SK-N-SH (cell line): ENCODE measurements around the gene RALBP1. TPM values are rescaled to one million over a fixed set of nuclear protein-coding genes. Genes with fewer than 3 reads are reported as not detected.
A peak's percentile ranks its signal among the peaks of the same experiment; 100 is the strongest.

Experiments
- CTCF ChIA-PET: fragments of 300-600, 350-600 bp; formaldehyde crosslinking; extraction: SDS; loops from one replicate; lab custom pipeline; 2021; lab: Yijun Ruan, JAX
- POLR2A ChIA-PET: fragments of 350-600 bp; sonication (Branson Sonifier 250); formaldehyde crosslinking; extraction: SDS; loops from one replicate; lab custom pipeline; 2020; ENCODE audit warnings: antibody characterized with exemption, inconsistent platforms; lab: Yijun Ruan, JAX
- DNase-seq: peaks from one replicate; pipeline ENCODE4 v3.0.0; 2012
- H2AFZ ChIP-seq: fragments of 200-600 bp; sonication (generic); 2 replicates; pipeline ENCODE4 v1.8.1; 2016; ENCODE audit warnings: antibody characterized with exemption, mild to moderate bottlenecking, low read depth
- H3F3A ChIP-seq: fragments of 200-600 bp; sonication (generic); replicated peaks from 2 replicates; pipeline ENCODE3; 2016; ENCODE audit warnings: antibody characterized with exemption, mild to moderate bottlenecking; ENCODE audit not compliant: insufficient read depth
- H3K27ac ChIP-seq, 2 experiments: fragments of 200-500 bp in 1 of 2; fragments of 200-600 bp in 1 of 2; sonication (Bioruptor generic) in 1 of 2; sonication (generic), shearing (Covaris generic) in 1 of 2; 2 replicates each; pipeline versions ENCODE4 v1.5.1 to v1.6.1; 2014 to 2016; ENCODE audit warnings: low read depth in 2 of 2, inconsistent platforms in 1 of 2, low read length in 1 of 2, mild to moderate bottlenecking in 1 of 2, mixed read lengths in 1 of 2
- H3K27me3 ChIP-seq: fragments of 200-600 bp; sonication (generic), shearing (Covaris generic); 2 replicates; pipeline ENCODE4 v1.6.1; 2016; ENCODE audit warnings: mixed run types; ENCODE audit not compliant: insufficient read depth
- H3K36me3 ChIP-seq, 2 experiments: fragments of 200-500 bp in 1 of 2; fragments of 200-600 bp in 1 of 2; sonication (Bioruptor generic) in 1 of 2; sonication (generic) in 1 of 2; replicated peaks in 1 of 2; 2 replicates each; pipeline versions ENCODE3 to v1.5.1; 2014 to 2016; ENCODE audit warnings: low read length in 1 of 2, mild to moderate bottlenecking in 1 of 2; ENCODE audit not compliant: insufficient read depth in 2 of 2, control insufficient read depth in 1 of 2
- H3K4me1 ChIP-seq, 2 experiments: fragments of 200-500 bp in 1 of 2; fragments of 200-600 bp in 1 of 2; sonication (Bioruptor generic) in 1 of 2; sonication (generic), shearing (Covaris generic) in 1 of 2; 2 replicates each; pipeline versions ENCODE4 v1.5.1 to v1.6.1; 2014 to 2016; ENCODE audit warnings: low read depth in 1 of 2, low read length in 1 of 2, mixed run types in 1 of 2; ENCODE audit not compliant: insufficient read depth in 2 of 2, control insufficient read depth in 1 of 2
- H3K4me2 ChIP-seq: fragments of 200-600 bp; sonication (generic), shearing (Covaris generic); 2 replicates; pipeline ENCODE4 v1.6.1; 2017; ENCODE audit warnings: mixed run types
- H3K4me3 ChIP-seq, 2 experiments: fragments of 200-500 bp in 1 of 2; fragments of 200-600 bp in 1 of 2; sonication (Bioruptor generic) in 1 of 2; sonication (generic), shearing (Covaris generic) in 1 of 2; 2 replicates each; pipeline versions ENCODE4 v1.5.1 to v1.8.1; 2014 to 2016; ENCODE audit warnings: low read depth in 2 of 2, inconsistent platforms in 1 of 2, low read length in 1 of 2, mild to moderate bottlenecking in 1 of 2, mixed read lengths in 1 of 2, moderate library complexity in 1 of 2
- H3K79me2 ChIP-seq: fragments of 200-600 bp; sonication (generic); 2 replicates; pipeline ENCODE4 v1.8.1; 2017; ENCODE audit warnings: mild to moderate bottlenecking; ENCODE audit not compliant: insufficient read depth
- H3K9ac ChIP-seq: fragments of 200-600 bp; sonication (generic); 2 replicates; pipeline ENCODE4 v1.6.1; 2017; ENCODE audit warnings: mixed run types
- H3K9me2 ChIP-seq: fragments of 200-600 bp; sonication (generic); 2 replicates; pipeline ENCODE4 v1.6.1; 2017; ENCODE audit warnings: mixed run types
- H3K9me3 ChIP-seq: fragments of 200-600 bp; sonication (generic); 2 replicates; pipeline ENCODE4 v1.6.1; 2017; ENCODE audit warnings: mixed run types, mild to moderate bottlenecking, moderate library complexity
- H4K20me1 ChIP-seq: fragments of 200-600 bp; sonication (generic); 2 replicates; pipeline ENCODE4 v1.6.1; 2017; ENCODE audit warnings: mild to moderate bottlenecking, mixed run types; ENCODE audit not compliant: insufficient read depth
- CHD2 ChIP-seq: fragments of 150-350 bp; IDR thresholded peaks from 2 replicates; pipeline ENCODE4 v1.6.1; 2018; ENCODE audit warnings: low read length; ENCODE audit not compliant: partially characterized antibody
- ELF1 ChIP-seq: IDR thresholded peaks from 2 replicates; pipeline ENCODE4 v1.4.0; 2012
- EP300 ChIP-seq, 2 experiments: IDR thresholded peaks; 2 replicates each; pipeline versions ENCODE4 v1.4.0 to v1.6.1; 2012; ENCODE audit warnings: borderline replicate concordance in 1 of 2, low read depth in 1 of 2, low read length in 1 of 2
- EZH2phosphoT487 ChIP-seq: fragments of 200-600 bp; sonication (generic); IDR thresholded peaks from 2 replicates; pipeline ENCODE4 v1.6.1; 2017; ENCODE audit warnings: low read depth, mixed run types, mild to moderate bottlenecking, antibody characterized with exemption, moderate library complexity, borderline replicate concordance
- FOXJ3 ChIP-seq: sonication (generic); formaldehyde crosslinking; IDR thresholded peaks from 2 replicates; pipeline ENCODE4 v1.5.1; 2020; ENCODE audit warnings: mild to moderate bottlenecking, missing genetic modification reagents
- FOXM1 ChIP-seq: IDR thresholded peaks from 2 replicates; pipeline ENCODE4 v1.4.0; 2012; ENCODE audit warnings: low read depth, mild to moderate bottlenecking
- GABPA ChIP-seq: IDR thresholded peaks from 2 replicates; pipeline ENCODE4 v1.4.0; 2012; ENCODE audit warnings: low read depth, mild to moderate bottlenecking
- GATA2 ChIP-seq: sonication (generic); formaldehyde crosslinking; IDR thresholded peaks from 2 replicates; pipeline ENCODE4 v1.5.0; 2020; ENCODE audit warnings: mild to moderate bottlenecking, missing genetic modification reagents
- JUND ChIP-seq: IDR thresholded peaks from 2 replicates; pipeline ENCODE4 v1.4.0; 2012
- MEF2A ChIP-seq: IDR thresholded peaks from 2 replicates; pipeline ENCODE4 v1.4.0; 2012; ENCODE audit warnings: low read depth, borderline replicate concordance
- NFIC ChIP-seq: IDR thresholded peaks from 2 replicates; pipeline ENCODE4 v1.4.0; 2012; ENCODE audit warnings: borderline replicate concordance
- NRF1 ChIP-seq: IDR thresholded peaks from 2 replicates; pipeline ENCODE4 v1.6.1; 2012; ENCODE audit warnings: low read depth, mild to moderate bottlenecking, low read length
- POLR2AphosphoS5 ChIP-seq: IDR thresholded peaks from 2 replicates; pipeline ENCODE4 v1.6.1; 2012; ENCODE audit warnings: low read depth, low read length
- RAD21 ChIP-seq: IDR thresholded peaks from 2 replicates; pipeline ENCODE4 v1.6.1; 2012; ENCODE audit warnings: mild to moderate bottlenecking, low read length
- RCOR1 ChIP-seq: fragments of 150-350 bp; IDR thresholded peaks from 2 replicates; pipeline ENCODE4 v1.6.1; 2017; ENCODE audit warnings: antibody characterized with exemption, low read length
- RFX5 ChIP-seq: IDR thresholded peaks from 2 replicates; pipeline ENCODE4 v1.6.1; 2012; ENCODE audit warnings: mild to moderate bottlenecking, improper control_type of control experiment, low read length
- SIN3A ChIP-seq: IDR thresholded peaks from 2 replicates; pipeline ENCODE4 v1.6.1; 2012; ENCODE audit warnings: low read depth, mild to moderate bottlenecking, low read length, moderate library complexity, borderline replicate concordance
- SMC3 ChIP-seq: IDR thresholded peaks from 2 replicates; pipeline ENCODE4 v1.6.1; 2012; ENCODE audit warnings: low read depth, low read length, improper control_type of control experiment
- TAF1 ChIP-seq: IDR thresholded peaks from 2 replicates; pipeline ENCODE4 v1.6.1; 2012; ENCODE audit warnings: low read depth, mild to moderate bottlenecking, low read length, moderate library complexity, borderline replicate concordance
- TCF12 ChIP-seq: IDR thresholded peaks from 2 replicates; pipeline ENCODE4 v1.4.0; 2012
- TEAD4 ChIP-seq: IDR thresholded peaks from 2 replicates; pipeline ENCODE4 v1.4.0; 2012; ENCODE audit warnings: mild to moderate bottlenecking, borderline replicate concordance; ENCODE audit not compliant: insufficient read depth
- YY1 ChIP-seq: IDR thresholded peaks from 2 replicates; pipeline ENCODE4 v1.4.0; 2012; ENCODE audit warnings: low read depth, mild to moderate bottlenecking
- WGBS: methylation state at CpG from one replicate; pipeline ENCODE4 v1.1.6; 2017; ENCODE audit warnings: low lambda C conversion rate; 5-methylcytosine and 5-hydroxymethylcytosine counted together
- polyA plus RNA-seq, 3 experiments: library from polyadenylated mRNA; depleted of rRNA; stranded (reverse); fragments of >200 nt; gene quantifications; 2 replicates each; pipeline ENCODE4 v1.2.3, GENCODE V29; 2012
- TF ChIP-seq, protein P1 (sequence below): fragments of 150-350 bp; IDR thresholded peaks from 2 replicates; pipeline ENCODE4 v1.6.1; 2016; ENCODE audit warnings: mild to moderate bottlenecking, low read depth, low read length
- TF ChIP-seq, protein P2 (sequence below): IDR thresholded peaks from 2 replicates; pipeline ENCODE4 v1.4.0; 2012; ENCODE audit warnings: low read depth
- TF ChIP-seq, protein P3 (sequence below): IDR thresholded peaks from 2 replicates; pipeline ENCODE4 v1.6.1; 2012; ENCODE audit warnings: mild to moderate bottlenecking, low read depth, low read length, moderate library complexity
- TF ChIP-seq, protein P4 (sequence below): fragments of 200-600 bp; sonication (generic); IDR thresholded peaks from 2 replicates; pipeline ENCODE4 v1.6.1; 2017; ENCODE audit warnings: antibody characterized with exemption, mild to moderate bottlenecking, moderate library complexity

RALBP1 gene
- 43.8 and 43.9 TPM in 2 replicates for polyA plus RNA-seq (2012; rRNA removed)
- polyA plus RNA-seq (2012; cell fraction: cytosol; rRNA removed): 40.4 and 42.2 TPM in 2 replicates
- 24.8 and 31.7 TPM in 2 replicates for polyA plus RNA-seq (2012; cell fraction: nucleus; rRNA removed)

DNA sequence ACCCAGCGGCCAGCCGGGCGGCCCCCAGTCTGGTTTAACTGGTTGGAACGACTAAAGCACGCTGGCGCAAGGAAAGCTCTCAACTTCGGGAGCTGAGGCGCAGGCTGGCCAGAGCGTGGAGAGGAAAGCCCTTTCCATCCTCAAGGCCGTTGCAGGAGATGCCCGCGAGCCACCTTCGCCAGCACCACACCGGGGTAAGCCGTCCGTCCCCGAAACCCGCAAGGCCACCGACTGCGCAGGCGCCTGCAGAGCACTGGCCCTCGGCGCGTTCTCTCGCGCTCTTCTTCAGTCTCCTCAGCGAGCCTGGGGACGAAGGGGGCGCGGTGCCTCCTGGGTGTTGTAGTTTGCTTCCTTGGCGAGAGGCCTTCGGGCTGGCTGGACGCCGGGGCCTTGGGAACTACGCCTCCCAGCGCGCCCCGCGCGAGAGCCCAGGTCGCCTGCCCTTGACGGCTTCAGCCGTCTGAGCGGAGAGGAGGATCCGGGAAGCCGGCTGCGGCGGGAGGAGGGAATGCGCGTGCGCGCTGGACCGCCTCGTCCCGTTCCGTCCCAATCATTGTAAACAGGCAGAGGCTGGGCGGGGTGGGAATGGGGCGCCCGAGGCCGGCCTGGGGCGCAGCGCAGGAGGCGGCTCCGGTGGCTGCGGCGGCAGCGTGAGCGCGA is at the start of gene RALBP1:
Gene RALBP1, plus strand, starts transcription at position 531 of the 660 bp plus-strand sequence. CDS start 37,533 bp downstream, outside the sequence.
- Histone ChIP-seq H3K9me3 (no peaks in the 10 kb centered on the region), H2AFZ (peak within 1 kb of the TSS; percentile 98), H3K27ac (peak within 1 kb of the TSS; percentile 86 to 97), H3K79me2 (peaks cover 46% of the 10 kb centered on the region), H3K27me3 (no peaks in the 10 kb centered on the region), H3K36me3 (peaks cover 0 to 4% of the 10 kb centered on the region in 2 experiments), H3K4me3 (peak within 1 kb of the TSS; percentile 87 to 92), H3K4me2 (peak within 1 kb of the TSS; percentile 94), H3K9me2 (0 out of 2 replicates have a peak, but pooled peaks cover 2% of the 10 kb centered on the region), H3K4me1 (peaks cover 7 to 15% of the 10 kb centered on the region in 2 experiments; a peak in 3 of 4 replicates), H4K20me1 (0 out of 2 replicates have a peak, but pooled peaks cover 6% of the 10 kb centered on the region), H3K9ac (peak within 1 kb of the TSS; percentile 83), H3F3A (peaks cover 4% of the 10 kb centered on the region)
- peak; percentile 97 for DNase-seq
- WGBS: 0% methylated on average over 17 of the region's 69 CpGs
- CTCF ChIA-PET: interaction anchor here (0.7 to 1.5 kb wide), 5 partner anchors 12 to 401 kb away, joined by 3 to 5 read pairs (median 4); partner anchors contain the start of gene TWSG1
- POLR2A ChIA-PET: no interaction called here
- TF ChIP-seq, protein P1, sequence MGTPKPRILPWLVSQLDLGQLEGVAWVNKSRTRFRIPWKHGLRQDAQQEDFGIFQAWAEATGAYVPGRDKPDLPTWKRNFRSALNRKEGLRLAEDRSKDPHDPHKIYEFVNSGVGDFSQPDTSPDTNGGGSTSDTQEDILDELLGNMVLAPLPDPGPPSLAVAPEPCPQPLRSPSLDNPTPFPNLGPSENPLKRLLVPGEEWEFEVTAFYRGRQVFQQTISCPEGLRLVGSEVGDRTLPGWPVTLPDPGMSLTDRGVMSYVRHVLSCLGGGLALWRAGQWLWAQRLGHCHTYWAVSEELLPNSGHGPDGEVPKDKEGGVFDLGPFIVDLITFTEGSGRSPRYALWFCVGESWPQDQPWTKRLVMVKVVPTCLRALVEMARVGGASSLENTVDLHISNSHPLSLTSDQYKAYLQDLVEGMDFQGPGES: no peak
- TF ChIP-seq YY1: 0 out of 2 replicates have a peak, but pooled peaks have one; percentile 49
- TF ChIP-seq FOXJ3 (CRISPR knock-in tag): no peak
- no peak for TF ChIP-seq JUND
- no peak; the same call in 1 of the 2 replicates for TF ChIP-seq RAD21
- TF ChIP-seq SMC3: no peak
- no peak for TF ChIP-seq TCF12
- no peak for TF ChIP-seq TEAD4
- peak; percentile 88 for TF ChIP-seq ELF1
- 0 out of 4 replicates have a peak, but pooled peaks of 1 of the 2 experiments have one; percentile 8 for TF ChIP-seq EP300 (IDR thresholded peaks at IDR 0.05; ENCODE audit: borderline replicate concordance in 1 of 2, low read depth in 1 of 2, low read length in 1 of 2)
- TF ChIP-seq, protein P2, sequence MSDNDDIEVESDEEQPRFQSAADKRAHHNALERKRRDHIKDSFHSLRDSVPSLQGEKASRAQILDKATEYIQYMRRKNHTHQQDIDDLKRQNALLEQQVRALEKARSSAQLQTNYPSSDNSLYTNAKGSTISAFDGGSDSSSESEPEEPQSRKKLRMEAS: peak; percentile 12
- peak; percentile 98 for TF ChIP-seq CHD2
- TF ChIP-seq SIN3A: no peak
- peak; percentile 73 for TF ChIP-seq NRF1
- no peak; the same call in 1 of the 2 replicates for TF ChIP-seq TAF1
- TF ChIP-seq GATA2 (CRISPR knock-in tag): no peak
- TF ChIP-seq NFIC: no peak; the same call in 1 of the 2 replicates
- TF ChIP-seq POLR2AphosphoS5: peak; percentile 96
- TF ChIP-seq RCOR1: no peak
- TF ChIP-seq EZH2phosphoT487: no peak
- no peak for TF ChIP-seq MEF2A
- no peak for TF ChIP-seq RFX5
- TF ChIP-seq, protein P3, sequence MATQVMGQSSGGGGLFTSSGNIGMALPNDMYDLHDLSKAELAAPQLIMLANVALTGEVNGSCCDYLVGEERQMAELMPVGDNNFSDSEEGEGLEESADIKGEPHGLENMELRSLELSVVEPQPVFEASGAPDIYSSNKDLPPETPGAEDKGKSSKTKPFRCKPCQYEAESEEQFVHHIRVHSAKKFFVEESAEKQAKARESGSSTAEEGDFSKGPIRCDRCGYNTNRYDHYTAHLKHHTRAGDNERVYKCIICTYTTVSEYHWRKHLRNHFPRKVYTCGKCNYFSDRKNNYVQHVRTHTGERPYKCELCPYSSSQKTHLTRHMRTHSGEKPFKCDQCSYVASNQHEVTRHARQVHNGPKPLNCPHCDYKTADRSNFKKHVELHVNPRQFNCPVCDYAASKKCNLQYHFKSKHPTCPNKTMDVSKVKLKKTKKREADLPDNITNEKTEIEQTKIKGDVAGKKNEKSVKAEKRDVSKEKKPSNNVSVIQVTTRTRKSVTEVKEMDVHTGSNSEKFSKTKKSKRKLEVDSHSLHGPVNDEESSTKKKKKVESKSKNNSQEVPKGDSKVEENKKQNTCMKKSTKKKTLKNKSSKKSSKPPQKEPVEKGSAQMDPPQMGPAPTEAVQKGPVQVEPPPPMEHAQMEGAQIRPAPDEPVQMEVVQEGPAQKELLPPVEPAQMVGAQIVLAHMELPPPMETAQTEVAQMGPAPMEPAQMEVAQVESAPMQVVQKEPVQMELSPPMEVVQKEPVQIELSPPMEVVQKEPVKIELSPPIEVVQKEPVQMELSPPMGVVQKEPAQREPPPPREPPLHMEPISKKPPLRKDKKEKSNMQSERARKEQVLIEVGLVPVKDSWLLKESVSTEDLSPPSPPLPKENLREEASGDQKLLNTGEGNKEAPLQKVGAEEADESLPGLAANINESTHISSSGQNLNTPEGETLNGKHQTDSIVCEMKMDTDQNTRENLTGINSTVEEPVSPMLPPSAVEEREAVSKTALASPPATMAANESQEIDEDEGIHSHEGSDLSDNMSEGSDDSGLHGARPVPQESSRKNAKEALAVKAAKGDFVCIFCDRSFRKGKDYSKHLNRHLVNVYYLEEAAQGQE: no peak
- TF ChIP-seq FOXM1: no peak
- TF ChIP-seq GABPA: peak; percentile 70
- TF ChIP-seq, protein P4, sequence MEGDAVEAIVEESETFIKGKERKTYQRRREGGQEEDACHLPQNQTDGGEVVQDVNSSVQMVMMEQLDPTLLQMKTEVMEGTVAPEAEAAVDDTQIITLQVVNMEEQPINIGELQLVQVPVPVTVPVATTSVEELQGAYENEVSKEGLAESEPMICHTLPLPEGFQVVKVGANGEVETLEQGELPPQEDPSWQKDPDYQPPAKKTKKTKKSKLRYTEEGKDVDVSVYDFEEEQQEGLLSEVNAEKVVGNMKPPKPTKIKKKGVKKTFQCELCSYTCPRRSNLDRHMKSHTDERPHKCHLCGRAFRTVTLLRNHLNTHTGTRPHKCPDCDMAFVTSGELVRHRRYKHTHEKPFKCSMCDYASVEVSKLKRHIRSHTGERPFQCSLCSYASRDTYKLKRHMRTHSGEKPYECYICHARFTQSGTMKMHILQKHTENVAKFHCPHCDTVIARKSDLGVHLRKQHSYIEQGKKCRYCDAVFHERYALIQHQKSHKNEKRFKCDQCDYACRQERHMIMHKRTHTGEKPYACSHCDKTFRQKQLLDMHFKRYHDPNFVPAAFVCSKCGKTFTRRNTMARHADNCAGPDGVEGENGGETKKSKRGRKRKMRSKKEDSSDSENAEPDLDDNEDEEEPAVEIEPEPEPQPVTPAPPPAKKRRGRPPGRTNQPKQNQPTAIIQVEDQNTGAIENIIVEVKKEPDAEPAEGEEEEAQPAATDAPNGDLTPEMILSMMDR: peak; percentile 34
